Thyroid gland (tissue), 4 donors: ENCODE results near the gene PPARG.

Experiments
- POLR2A ChIP-seq, 2 donors: fragments of 450-650 bp; IDR thresholded peaks; one replicate each; pipeline ENCODE4 v1.6.1; 2017; ENCODE audit warnings: antibody characterized with exemption in 2 of 2, mild to moderate bottlenecking in 2 of 2, moderate library complexity in 1 of 2
- TF ChIP-seq, protein P1 (sequence below), 6 experiments: fragments of 200-600 bp in 3 of 6; fragments of 450-650 bp in 3 of 6; sonication (generic) in 3 of 6; IDR thresholded peaks; one replicate each; pipeline ENCODE4 v1.5.1; 2016 to 2019; ENCODE audit warnings: antibody characterized with exemption in 6 of 6, mild to moderate bottlenecking in 2 of 6, inconsistent platforms in 1 of 6, moderate library complexity in 1 of 6

DNA sequence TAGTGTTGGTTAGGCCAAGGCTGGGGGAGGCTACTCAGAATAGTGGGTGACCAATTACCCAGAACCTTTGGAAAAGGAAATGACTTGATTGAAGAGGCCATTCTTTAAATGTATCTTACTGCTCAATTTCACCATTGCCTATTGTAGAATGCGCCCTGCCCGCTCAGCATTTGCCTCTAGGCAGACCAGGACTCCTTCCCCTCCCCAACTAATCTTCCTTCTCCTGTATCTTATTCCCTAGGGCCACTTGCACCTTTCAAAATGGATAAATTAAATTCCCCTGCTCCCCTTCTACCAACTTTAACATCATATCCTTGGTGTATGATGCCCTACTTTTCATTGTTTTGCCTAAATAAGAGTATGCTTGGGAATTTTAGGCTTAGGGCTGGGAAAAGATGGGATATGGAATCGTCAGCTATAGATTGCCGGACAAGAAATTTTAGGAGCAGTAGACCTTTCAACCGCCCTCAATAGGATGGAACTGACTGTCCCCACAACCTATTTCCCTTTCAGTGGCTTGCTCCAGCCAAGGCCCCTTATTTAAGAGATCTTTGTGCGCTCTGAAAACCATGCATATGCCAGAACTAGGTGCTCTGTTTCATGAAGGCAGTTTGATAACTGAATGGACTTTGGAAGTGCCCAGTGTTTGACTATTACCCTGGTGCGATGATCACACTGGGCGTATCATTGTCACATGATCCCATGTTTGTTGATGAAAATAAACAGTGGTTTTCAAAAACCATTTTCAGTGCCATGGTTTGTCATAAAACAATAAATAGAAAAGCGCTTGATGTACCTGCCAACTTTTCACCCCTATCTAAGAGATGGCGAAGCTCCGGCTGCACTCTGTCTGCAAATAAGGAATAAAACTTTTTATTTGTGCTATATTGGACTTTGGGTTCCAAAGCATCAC lies 121.1 kb downstream of the PPARG start:
- TF ChIP-seq, protein P1, sequence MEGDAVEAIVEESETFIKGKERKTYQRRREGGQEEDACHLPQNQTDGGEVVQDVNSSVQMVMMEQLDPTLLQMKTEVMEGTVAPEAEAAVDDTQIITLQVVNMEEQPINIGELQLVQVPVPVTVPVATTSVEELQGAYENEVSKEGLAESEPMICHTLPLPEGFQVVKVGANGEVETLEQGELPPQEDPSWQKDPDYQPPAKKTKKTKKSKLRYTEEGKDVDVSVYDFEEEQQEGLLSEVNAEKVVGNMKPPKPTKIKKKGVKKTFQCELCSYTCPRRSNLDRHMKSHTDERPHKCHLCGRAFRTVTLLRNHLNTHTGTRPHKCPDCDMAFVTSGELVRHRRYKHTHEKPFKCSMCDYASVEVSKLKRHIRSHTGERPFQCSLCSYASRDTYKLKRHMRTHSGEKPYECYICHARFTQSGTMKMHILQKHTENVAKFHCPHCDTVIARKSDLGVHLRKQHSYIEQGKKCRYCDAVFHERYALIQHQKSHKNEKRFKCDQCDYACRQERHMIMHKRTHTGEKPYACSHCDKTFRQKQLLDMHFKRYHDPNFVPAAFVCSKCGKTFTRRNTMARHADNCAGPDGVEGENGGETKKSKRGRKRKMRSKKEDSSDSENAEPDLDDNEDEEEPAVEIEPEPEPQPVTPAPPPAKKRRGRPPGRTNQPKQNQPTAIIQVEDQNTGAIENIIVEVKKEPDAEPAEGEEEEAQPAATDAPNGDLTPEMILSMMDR (IDR thresholded peaks at IDR 0.05) = no peak
- TF ChIP-seq POLR2A (IDR thresholded peaks at IDR 0.05) = no peak
